Subcutaneous abdominal adipose tissue (tissue), 5 donors: ENCODE results near the gene RBP7.

Experiments
- H3K27ac ChIP-seq: one replicate; pipeline ENCODE4 v1.7.0; 2013; ENCODE audit warnings: low read depth, mild to moderate bottlenecking, inconsistent platforms, low read length, moderate library complexity
- H3K27me3 ChIP-seq, 5 donors: one replicate each; pipeline ENCODE4 v1.7.0; 2013; ENCODE audit warnings: low read length in 5 of 5, inconsistent platforms in 1 of 5; ENCODE audit not compliant: control insufficient read depth in 5 of 5, insufficient read depth in 4 of 5
- H3K36me3 ChIP-seq, 5 donors: one replicate each; pipeline ENCODE4 v1.7.0; 2013; ENCODE audit warnings: low read length in 5 of 5; ENCODE audit not compliant: control insufficient read depth in 5 of 5, insufficient read depth in 5 of 5
- H3K4me1 ChIP-seq, 5 donors: one replicate each; pipeline ENCODE4 v1.7.0; 2013; ENCODE audit warnings: low read length in 5 of 5, mild to moderate bottlenecking in 3 of 5, moderate library complexity in 1 of 5; ENCODE audit not compliant: control insufficient read depth in 5 of 5, insufficient read depth in 5 of 5
- H3K4me3 ChIP-seq, 5 donors: one replicate each; pipeline ENCODE4 v1.7.0; 2013; ENCODE audit warnings: low read length in 5 of 5, low read depth in 1 of 5
- H3K9ac ChIP-seq, 5 donors: one replicate each; pipeline ENCODE4 v1.7.0; 2013; ENCODE audit warnings: low read length in 5 of 5, mild to moderate bottlenecking in 4 of 5, moderate library complexity in 3 of 5
- H3K9me3 ChIP-seq, 5 donors: one replicate each; pipeline ENCODE4 v1.7.0; 2013; ENCODE audit warnings: low read length in 5 of 5; ENCODE audit not compliant: control insufficient read depth in 5 of 5
- donor health status: healthy.
- donor health status: healthy.
- donor health status: healthy.
- donor health status: healthy.
- donor health status: healthy.

Gene RBP7

GRCh38 chr1:9996624-9997582, at the start of gene RBP7:
TSS of gene RBP7 (plus strand) at chr1:9997228. CDS start at chr1:9997259, 31 bp downstream.
- Histone ChIP-seq H3K9me3 (no peaks in the 10 kb centered on the region), H3K4me3 (peak within 1 kb of the TSS; percentile 67 to 73 (median 71)), H3K27me3 (peaks cover 0 to 5% (median 3%) of the 10 kb centered on the region in 5 donors), H3K36me3 (no peaks in the 10 kb centered on the region), H3K9ac (peak within 1 kb of the TSS in 3 of 5 donors; percentile 30 to 61 (median 52)), H3K4me1 (peaks cover 0 to 37% (median 19%) of the 10 kb centered on the region in 5 donors), H3K27ac (peak within 1 kb of the TSS; percentile 54)

- no peak overlapping the region for H3K27ac ChIP-seq
- H3K4me3 ChIP-seq, result no peak overlapping the region
- H3K27me3 ChIP-seq, result no peaks in the 10 kb centered on the region
- peaks cover 0 to 3% (median 0%) of the 10 kb centered on the region in 5 donors for H3K4me1 ChIP-seq
- no peaks in the 10 kb centered on the region for H3K9me3 ChIP-seq
- H3K36me3 ChIP-seq, result peaks cover 0 to 4% (median 0%) of the 10 kb centered on the region in 5 donors
- no peak overlapping the region for H3K9ac ChIP-seq
These were observed 39.3 kb upstream of the RBP7 start for GRCh38 chr1:9957726-9958125.

- Histone ChIP-seq H3K27me3 (no peaks in the 10 kb centered on the region), H3K9me3 (no peaks in the 10 kb centered on the region), H3K27ac (no peak overlapping the region), H3K4me1 (peaks cover 0 to 3% (median 0%) of the 10 kb centered on the region in 5 donors), H3K36me3 (peaks cover 0 to 2% (median 0%) of the 10 kb centered on the region in 5 donors), H3K4me3 (no peak overlapping the region), H3K9ac (no peak overlapping the region)
These were observed 37.0 kb upstream of the RBP7 start for GRCh38 chr1:9960011-9960410.

- Histone ChIP-seq H3K36me3 (peaks cover 0 to 2% (median 0%) of the 10 kb centered on the region in 5 donors), H3K4me3 (no peak overlapping the region), H3K27me3 (no peaks in the 10 kb centered on the region), H3K9ac (peak overlapping the region in 2 of 5 donors; percentile 11 to 56), H3K27ac (no peak overlapping the region), H3K4me1 (peaks cover 0 to 3% (median 0%) of the 10 kb centered on the region in 5 donors), H3K9me3 (no peaks in the 10 kb centered on the region)
These were observed 36.1 kb upstream of the RBP7 start for GRCh38 chr1:9960706-9961562.

GRCh38 chr1:9984253-9984652, 12.8 kb upstream of the RBP7 start:
- Histone ChIP-seq H3K9ac (no peak overlapping the region), H3K4me1 (peaks cover 0 to 14% (median 0%) of the 10 kb centered on the region in 5 donors), H3K27ac (peak overlapping the region; percentile 24), H3K27me3 (no peaks in the 10 kb centered on the region), H3K36me3 (peaks cover 3 to 17% (median 16%) of the 10 kb centered on the region in 5 donors), H3K4me3 (no peak overlapping the region), H3K9me3 (no peaks in the 10 kb centered on the region)

- H3K9me3 ChIP-seq, result no peaks in the 10 kb centered on the region
- no peak overlapping the region for H3K9ac ChIP-seq
- peaks cover 3 to 17% (median 15%) of the 10 kb centered on the region in 5 donors for H3K36me3 ChIP-seq
- H3K27me3 ChIP-seq, result no peaks in the 10 kb centered on the region
- no peak overlapping the region for H3K4me3 ChIP-seq
- peak overlapping the region; percentile 65 for H3K27ac ChIP-seq
- H3K4me1 ChIP-seq, result peaks cover 0 to 22% (median 5%) of the 10 kb centered on the region in 5 donors
These were observed 12.0 kb upstream of the RBP7 start for GRCh38 chr1:9985001-9985400.

- Histone ChIP-seq H3K27me3 (no peaks in the 10 kb centered on the region), H3K27ac (peak overlapping the region; percentile 78)
These were observed 7.3 kb upstream of the RBP7 start for GRCh38 chr1:9989773-9990172.

GRCh38 chr1:9990944-9991343, 6.1 kb upstream of the RBP7 start:
- Histone ChIP-seq H3K4me3 (no peak overlapping the region), H3K27me3 (no peaks in the 10 kb centered on the region), H3K4me1 (peaks cover 0 to 38% (median 17%) of the 10 kb centered on the region in 5 donors), H3K9ac (no peak overlapping the region), H3K36me3 (no peaks in the 10 kb centered on the region), H3K9me3 (no peaks in the 10 kb centered on the region), H3K27ac (peak overlapping the region; percentile 78)

More at GRCh38 chr1:9989773-9990172, 7.3 kb upstream of the RBP7 start:
- Histone ChIP-seq H3K4me1 (peaks cover 0 to 44% (median 17%) of the 10 kb centered on the region in 5 donors), H3K36me3 (no peaks in the 10 kb centered on the region), H3K4me3 (no peak overlapping the region), H3K9me3 (no peaks in the 10 kb centered on the region), H3K9ac (no peak overlapping the region)

- H3K9me3 ChIP-seq, result no peaks in the 10 kb centered on the region
- no peak overlapping the region for H3K9ac ChIP-seq
- H3K4me1 ChIP-seq, result peaks cover 0 to 50% (median 30%) of the 10 kb centered on the region in 5 donors
- peaks cover 0 to 2% (median 0%) of the 10 kb centered on the region in 5 donors for H3K27me3 ChIP-seq
- peak overlapping the region; percentile 48 for H3K27ac ChIP-seq
- no peak overlapping the region for H3K4me3 ChIP-seq
- no peaks in the 10 kb centered on the region for H3K36me3 ChIP-seq
These were observed 4.1 kb upstream of the RBP7 start for GRCh38 chr1:9992910-9993309.
